RWPE1 (cell line): ENCODE results near the gene MKS1.

Experiments
- CTCF ChIA-PET: fragments of 350-600 bp; sonication (Branson Sonifier 250); formaldehyde crosslinking; extraction: SDS; loops from one replicate; lab custom pipeline; 2021; lab: Yijun Ruan, JAX
- POLR2A ChIA-PET: fragments of 400-600 bp; formaldehyde crosslinking; extraction: SDS; loops from one replicate; lab custom pipeline; 2020; ENCODE audit warnings: antibody characterized with exemption; ENCODE audit not compliant: low non-redundant PET; lab: Yijun Ruan, JAX
- DNase-seq: peaks from one replicate; pipeline ENCODE4 v3.0.0; 2012; ENCODE audit warnings: low spot score
- H3K27ac ChIP-seq: fragments of 450-650 bp; 2 replicates; pipeline ENCODE4 v1.5.1; 2017
- TF ChIP-seq, protein P1 (sequence below): fragments of 450-650 bp; conservative IDR thresholded peaks from 2 replicates; pipeline ENCODE4 v1.5.1; 2017; ENCODE audit warnings: low read depth, mild to moderate bottlenecking

Gene MKS1

DNA sequence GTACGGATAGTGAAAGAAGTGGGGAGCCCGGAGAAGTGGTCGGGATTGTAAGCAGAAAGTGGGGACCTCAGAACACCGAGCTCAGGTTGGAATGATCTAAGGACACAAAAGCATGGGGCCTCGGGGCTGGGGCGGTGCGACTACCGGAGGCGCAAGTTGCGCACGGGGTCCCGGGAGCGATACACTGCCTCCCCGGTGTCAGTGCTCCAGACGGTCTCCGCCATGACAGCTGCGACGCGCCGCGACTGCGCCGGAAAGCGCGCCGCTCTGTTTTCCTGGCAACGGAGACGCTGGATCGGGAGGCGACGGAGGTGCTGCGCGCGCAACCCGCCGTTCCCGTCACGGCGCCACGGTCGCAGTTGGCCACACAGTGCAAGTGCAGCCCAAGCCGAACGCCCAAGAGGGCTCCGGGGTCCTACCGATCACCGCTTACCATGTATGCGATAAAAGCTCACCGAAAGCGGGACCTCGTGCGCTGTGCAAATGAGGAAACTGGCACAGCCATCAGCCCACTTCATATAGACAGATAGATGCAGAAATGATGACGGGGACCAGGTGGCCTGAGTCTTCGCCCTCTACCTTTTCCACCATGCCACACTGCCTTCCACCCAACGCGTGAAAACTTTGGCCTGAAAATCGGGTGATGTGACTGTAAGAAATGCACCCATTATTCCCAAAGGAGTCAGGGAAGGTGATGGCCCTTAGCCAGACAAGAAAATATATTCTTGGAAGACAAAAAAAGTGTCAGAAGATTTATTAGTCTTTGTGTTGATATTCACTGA lies at the start of gene MKS1:
MKS1 (minus strand) TSS at position 249 of the 782 bp plus-strand sequence; CDS start at position 224, 25 bp downstream.
- ChIA-PET POLR2A (no interaction called here), CTCF (interaction anchor here (0.6 to 1.7 kb wide), 7 partner anchors 9 to 187 kb away, joined by 3 to 6 read pairs (median 3); no protein-coding TSS in a partner anchor)
- peak within 1 kb of the TSS; percentile 66 for H3K27ac ChIP-seq
- TF ChIP-seq, protein P1, sequence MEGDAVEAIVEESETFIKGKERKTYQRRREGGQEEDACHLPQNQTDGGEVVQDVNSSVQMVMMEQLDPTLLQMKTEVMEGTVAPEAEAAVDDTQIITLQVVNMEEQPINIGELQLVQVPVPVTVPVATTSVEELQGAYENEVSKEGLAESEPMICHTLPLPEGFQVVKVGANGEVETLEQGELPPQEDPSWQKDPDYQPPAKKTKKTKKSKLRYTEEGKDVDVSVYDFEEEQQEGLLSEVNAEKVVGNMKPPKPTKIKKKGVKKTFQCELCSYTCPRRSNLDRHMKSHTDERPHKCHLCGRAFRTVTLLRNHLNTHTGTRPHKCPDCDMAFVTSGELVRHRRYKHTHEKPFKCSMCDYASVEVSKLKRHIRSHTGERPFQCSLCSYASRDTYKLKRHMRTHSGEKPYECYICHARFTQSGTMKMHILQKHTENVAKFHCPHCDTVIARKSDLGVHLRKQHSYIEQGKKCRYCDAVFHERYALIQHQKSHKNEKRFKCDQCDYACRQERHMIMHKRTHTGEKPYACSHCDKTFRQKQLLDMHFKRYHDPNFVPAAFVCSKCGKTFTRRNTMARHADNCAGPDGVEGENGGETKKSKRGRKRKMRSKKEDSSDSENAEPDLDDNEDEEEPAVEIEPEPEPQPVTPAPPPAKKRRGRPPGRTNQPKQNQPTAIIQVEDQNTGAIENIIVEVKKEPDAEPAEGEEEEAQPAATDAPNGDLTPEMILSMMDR = peak; percentile 72
- peak; percentile 98 for DNase-seq

DNA sequence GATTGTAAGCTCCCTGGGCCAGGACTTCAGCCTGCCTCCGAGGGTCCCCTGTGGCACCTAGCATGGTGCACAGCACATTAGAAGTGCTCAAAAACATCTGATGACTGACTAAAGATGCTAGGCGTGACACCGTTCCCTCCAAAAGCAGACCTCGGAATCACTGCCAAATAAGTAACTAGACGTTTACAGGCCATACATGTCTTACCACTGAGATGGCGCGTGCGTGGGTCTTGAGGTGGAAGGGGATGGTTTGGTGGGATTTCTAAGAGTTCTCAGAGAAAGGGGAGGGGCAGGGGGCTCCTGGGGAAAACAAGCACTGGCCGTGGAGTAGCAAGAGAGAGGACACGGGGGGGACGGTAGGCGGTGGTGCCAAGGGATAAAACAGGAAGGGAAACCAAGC lies 49.3 kb upstream of the MKS1 start:
- no peak overlapping the region for H3K27ac ChIP-seq
- POLR2A ChIA-PET = no interaction called here
- CTCF ChIA-PET = interaction anchor here (0.7 kb wide), 1 partner anchor 41 kb away, joined by 3 read pairs; no protein-coding TSS in a partner anchor

DNA sequence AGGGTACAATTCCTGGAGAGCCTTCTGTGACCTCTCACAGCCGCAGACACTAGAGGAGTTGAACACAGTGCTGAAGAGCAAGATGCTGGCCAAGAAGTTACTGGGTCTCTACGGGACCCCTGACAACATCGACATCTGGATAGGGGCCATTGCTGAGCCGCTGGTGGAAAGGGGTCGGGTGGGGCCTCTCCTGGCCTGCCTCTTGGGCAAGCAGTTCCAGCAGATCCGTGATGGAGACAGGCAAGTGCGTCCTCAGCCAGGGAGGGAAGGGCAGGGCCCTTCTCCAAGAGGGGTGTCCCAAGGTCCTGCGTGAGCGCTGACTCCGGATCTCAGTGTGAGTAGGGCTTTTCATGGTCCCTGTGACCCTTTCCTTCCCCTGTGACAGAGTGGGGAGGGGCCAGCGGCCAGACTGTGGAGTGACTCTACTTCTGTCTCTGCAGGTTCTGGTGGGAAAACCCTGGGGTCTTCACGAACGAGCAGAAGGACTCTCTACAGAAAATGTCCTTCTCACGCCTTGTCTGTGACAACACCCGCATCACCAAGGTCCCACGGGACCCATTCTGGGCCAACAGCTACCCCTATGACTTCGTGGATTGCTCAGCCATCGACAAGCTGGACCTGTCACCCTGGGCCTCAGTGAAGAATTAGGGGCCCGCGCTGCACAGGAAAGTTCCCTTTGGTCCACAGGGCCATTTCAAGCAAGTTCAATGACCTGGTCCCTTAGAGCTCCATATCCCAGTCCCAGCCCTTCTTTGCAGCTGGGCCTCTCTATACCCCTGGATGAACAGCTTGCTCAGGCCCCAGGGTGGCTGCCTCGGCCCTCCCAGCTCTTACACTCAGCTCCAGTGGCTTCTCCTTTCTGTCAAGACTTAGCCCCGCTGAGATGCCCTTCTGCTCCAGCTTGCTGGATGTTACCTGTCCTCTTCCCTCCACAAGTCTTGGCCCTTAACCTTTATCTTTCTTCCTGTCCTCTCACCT lies 48.6 kb upstream of the MKS1 start:
- ChIA-PET CTCF (interaction anchor here (0.7 kb wide), 1 partner anchor 40 kb away, joined by 3 read pairs; no protein-coding TSS in a partner anchor), POLR2A (no interaction called here)
- DNase-seq = no peak
- TF ChIP-seq, protein P1 = no peak
- H3K27ac ChIP-seq = no peak overlapping the region

More for the DNA sequence above, 49.3 kb upstream of the MKS1 start:
- TF ChIP-seq, protein P1 = no peak
- DNase-seq = no peak

DNA sequence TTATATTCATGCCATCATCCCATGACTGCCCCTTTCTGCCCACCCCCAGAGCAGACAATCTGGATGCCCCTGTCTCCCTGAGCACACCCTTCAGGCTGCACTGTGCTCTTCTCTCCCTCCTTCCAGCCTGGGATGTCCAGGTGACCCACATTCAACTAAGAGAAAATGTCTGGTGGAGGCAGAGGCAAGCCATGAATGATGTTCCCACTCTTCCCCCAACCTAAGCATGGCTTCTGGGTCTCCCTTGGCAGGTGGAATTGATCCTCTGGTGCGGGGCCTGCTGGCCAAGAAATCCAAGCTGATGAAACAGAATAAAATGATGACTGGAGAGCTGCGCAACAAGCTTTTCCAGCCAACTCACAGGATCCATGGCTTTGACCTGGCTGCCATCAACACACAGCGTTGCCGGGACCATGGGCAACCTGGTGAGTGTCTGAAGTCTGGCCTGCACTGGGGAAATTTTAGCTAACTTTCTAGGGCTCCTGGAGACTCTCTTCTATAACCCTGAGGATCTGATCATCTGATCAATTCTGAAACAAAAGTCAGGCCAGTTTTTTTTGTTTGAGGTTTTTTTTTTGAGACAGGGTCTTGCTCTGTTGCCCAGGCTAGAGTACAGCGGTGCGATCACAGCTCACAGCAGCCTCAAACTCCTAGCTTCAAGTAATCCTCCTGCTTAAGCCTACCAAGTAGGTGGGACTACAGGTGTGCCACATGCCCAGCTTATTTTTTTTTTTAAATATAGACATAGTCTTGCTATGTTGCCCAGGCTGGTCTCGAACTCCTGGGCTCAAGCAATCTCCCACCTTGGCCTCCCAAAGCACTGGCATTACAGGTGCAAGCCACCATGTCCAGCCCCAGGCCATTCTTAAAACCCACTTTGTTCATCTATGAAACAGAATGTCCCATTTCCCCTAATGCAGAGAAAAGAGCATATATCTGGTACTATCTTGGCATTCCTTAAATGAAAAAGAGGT lies 47.1 kb upstream of the MKS1 start:
- H3K27ac ChIP-seq = no peak overlapping the region
- TF ChIP-seq, protein P1 = no peak
- CTCF ChIA-PET = interaction anchor here (0.6 to 1.6 kb wide), 2 partner anchors 16 to 110 kb away, joined by 3 to 4 read pairs; no protein-coding TSS in a partner anchor
- no peak for DNase-seq
- POLR2A ChIA-PET = interaction anchor here (0.5 kb wide), 1 partner anchor 363 kb away, joined by 3 read pairs; no protein-coding TSS in a partner anchor

DNA sequence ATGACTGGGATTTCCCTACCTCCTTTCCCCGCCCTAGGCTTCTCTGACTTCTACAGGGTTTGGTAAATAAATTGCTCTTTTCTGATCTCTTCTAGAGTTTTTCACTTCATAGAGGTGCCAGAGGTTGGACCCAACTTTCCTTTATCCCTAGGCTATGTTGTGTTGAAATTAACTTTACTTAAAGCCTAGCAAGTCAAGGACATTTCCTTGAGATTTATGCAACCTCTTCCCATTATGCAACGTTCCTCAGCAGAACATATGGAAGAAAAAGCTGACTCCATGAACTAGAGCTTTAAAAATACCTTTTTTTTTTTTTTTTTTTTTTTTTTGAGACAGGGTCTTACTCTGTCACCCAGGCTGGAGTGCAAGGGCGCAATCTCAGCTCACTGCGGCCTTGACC lies 46.2 kb upstream of the MKS1 start:
- CTCF ChIA-PET = interaction anchor here (1.6 kb wide), 1 partner anchor 16 kb away, joined by 4 read pairs; no protein-coding TSS in a partner anchor

More for the DNA sequence above, 46.2 kb upstream of the MKS1 start:
- DNase-seq = no peak
- H3K27ac ChIP-seq = no peak overlapping the region
- POLR2A ChIA-PET = no interaction called here
- TF ChIP-seq, protein P1 = no peak
